ENCODE results near the gene ROBO4. TPM values are rescaled to one million over a fixed set of nuclear protein-coding genes. Genes with fewer than 3 reads are reported as not detected.

The ROBO4 gene
- total RNA-seq, 4 donors from 2014 or later = 4.5 to 11.9 (median 8.6) TPM

DNA sequence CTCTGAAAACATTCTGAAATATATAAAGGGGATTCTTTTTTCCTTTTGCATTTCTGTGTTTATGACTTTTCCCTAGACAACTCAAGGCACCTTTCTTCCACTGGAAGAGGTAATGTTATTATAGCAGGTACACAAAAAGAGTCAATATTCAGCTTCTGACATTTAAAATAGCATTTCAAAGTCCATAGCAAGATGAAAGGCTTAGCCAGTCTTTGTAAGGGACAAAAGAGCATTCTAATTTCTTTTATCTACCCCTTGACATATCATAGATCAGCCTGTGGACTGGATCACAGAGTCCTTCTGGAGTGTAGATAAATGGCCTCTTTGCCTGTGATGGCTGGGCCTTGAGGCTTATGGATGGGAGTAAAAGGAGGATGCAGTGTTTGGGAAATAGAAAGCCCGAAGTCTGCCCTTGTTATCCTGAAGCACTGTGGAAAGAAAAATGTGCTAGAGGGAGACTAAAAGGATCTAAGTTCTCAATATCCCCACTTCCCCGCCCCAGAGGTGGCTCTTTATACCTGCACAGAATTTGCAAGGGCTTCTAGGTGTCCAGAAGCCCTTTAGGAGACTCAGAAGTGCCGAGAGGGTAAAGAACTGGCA lies 39.8 kb upstream of the ROBO4 start:
- WGBS, 2 donors = 67% methylated on average over 1 to 3 of the region's 3 CpGs
- no peaks in the 10 kb centered on the region for H3K9me3 ChIP-seq
- H3K4me3 ChIP-seq = no peak overlapping the region
- peaks cover 0 to 31% (median 0%) of the 10 kb centered on the region in 4 donors for H3K27me3 ChIP-seq
- no peaks in the 10 kb centered on the region for H3K4me1 ChIP-seq
- DNase-seq = no peak
- H3K36me3 ChIP-seq = no peaks in the 10 kb centered on the region
- TF ChIP-seq POLR2A (IDR thresholded peaks at IDR 0.05) = no peak
- no peak overlapping the region for H3K27ac ChIP-seq
- intact Hi-C loops (cut with DNase I) = no loop called here

DNA sequence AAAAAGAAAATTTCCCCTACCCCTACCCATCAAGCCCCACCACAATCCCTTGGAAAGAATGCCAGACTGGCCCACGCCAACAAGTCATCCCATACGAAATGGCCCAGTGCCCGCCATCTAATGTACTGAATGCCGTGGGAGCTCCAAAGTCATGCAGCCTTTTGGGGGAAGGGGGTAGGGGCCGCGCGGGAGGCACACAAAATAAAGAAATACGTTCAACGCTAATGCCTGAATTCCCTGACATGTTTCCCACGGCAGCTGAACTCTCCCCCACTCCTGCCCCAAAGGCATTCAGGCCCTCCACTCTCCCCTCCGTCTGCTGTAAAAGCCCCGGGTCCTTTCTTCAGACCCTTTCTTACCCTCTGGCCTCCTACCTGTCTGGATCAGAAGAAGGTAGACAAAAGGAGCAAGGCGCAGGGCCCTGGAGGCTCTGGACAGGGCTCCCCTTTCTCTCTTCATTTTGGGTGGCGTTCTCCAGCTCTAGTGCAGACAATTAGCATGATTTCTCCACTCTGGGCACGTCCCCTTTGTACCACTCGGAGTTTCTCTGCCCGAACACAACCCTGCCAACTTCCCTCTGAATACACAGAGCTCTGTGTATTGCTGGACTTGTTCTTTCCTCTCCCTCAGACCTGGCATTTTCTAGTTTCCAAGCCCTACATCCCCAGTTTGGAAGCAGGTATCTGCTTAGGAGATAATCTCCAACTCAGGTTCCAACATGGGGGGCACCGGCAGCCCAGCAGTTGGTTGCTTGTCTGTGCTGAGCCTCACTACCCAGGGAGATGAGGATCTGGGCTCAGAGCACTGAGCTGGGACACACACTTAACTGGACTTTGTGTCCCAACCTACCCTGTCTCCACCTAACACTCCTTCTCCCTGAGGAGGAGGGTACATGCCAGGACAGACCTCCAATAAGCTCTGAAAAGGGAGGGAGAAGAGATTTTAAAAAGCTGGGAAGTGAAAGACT lies 38.2 kb upstream of the ROBO4 start, which contains the start of gene HEPACAM:
Gene HEPACAM (minus strand): TSS at position 500 of the 967 bp plus-strand sequence. CDS start 41 bp downstream, at position 459.
- 77 to 87% methylated on average over 18 of the region's 18 CpGs for WGBS, 2 donors
- intact Hi-C loops (cut with DNase I) = no loop called here
- no peaks in the 10 kb centered on the region for H3K4me1 ChIP-seq
- H3K9me3 ChIP-seq = no peaks in the 10 kb centered on the region
- no peaks in the 10 kb centered on the region for H3K36me3 ChIP-seq
- no peak for DNase-seq
- no peak within 1 kb of the TSS for H3K4me3 ChIP-seq
- no peak within 1 kb of the TSS for H3K27ac ChIP-seq
- H3K27me3 ChIP-seq = peaks cover 0 to 31% (median 0%) of the 10 kb centered on the region in 4 donors
- TF ChIP-seq POLR2A (IDR thresholded peaks at IDR 0.05) = no peak
- TF ChIP-seq, protein P1, sequence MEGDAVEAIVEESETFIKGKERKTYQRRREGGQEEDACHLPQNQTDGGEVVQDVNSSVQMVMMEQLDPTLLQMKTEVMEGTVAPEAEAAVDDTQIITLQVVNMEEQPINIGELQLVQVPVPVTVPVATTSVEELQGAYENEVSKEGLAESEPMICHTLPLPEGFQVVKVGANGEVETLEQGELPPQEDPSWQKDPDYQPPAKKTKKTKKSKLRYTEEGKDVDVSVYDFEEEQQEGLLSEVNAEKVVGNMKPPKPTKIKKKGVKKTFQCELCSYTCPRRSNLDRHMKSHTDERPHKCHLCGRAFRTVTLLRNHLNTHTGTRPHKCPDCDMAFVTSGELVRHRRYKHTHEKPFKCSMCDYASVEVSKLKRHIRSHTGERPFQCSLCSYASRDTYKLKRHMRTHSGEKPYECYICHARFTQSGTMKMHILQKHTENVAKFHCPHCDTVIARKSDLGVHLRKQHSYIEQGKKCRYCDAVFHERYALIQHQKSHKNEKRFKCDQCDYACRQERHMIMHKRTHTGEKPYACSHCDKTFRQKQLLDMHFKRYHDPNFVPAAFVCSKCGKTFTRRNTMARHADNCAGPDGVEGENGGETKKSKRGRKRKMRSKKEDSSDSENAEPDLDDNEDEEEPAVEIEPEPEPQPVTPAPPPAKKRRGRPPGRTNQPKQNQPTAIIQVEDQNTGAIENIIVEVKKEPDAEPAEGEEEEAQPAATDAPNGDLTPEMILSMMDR (IDR thresholded peaks at IDR 0.05) = no peak

DNA sequence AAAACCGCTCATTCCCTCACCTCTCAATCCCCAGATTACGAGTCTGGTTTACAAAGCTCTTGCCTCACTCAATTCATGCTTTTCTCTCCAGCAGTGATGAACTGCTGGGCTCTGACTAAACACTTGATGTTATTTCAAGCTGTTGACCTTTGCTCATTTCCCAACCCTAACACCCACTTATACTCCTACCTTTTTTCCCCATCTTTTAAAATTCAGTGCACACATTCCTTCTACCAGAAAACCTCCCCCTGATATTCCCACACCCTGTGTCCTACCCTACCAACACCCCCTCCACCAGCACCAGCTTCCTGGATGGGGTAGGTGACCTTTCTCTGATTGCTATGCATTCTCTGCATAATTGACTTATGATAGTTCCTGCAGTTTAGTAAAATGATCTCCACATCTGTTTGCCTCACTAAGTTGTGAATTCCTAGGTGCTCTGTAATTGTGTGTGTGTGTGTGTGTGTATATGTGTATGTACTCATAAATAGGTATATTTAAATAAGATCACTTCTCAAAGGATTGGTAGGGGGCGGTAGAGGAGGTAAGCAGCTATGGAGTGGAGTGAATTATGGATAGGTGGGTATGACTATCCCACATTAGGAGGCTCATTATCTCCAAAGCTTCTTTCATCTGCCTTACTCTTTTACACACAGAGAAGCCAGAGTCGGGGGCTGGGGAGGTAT lies 37.3 kb upstream of the ROBO4 start:
- DNase-seq = no peak

DNA sequence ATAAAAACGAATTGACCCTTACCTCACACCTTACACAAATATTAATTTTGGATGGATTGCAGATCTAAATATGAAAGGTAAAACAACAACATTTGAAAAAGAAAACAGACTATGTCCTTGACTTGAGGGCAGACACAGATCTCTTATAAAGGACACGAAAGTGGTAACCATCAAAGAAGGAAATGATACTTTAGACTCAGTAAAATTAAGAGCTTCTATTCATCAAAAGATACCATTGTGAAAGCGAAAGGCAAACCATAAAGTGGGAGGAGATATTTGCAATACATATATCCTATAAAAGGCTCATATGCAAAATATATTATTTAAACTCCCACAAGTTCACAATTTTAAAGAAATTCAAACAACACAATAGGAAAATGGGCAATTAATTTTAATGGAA lies 33.1 kb upstream of the ROBO4 start:
- Histone ChIP-seq H3K4me3 (no peak overlapping the region), H3K36me3 (no peaks in the 10 kb centered on the region), H3K27ac (no peak overlapping the region), H3K9me3 (no peaks in the 10 kb centered on the region), H3K4me1 (no peaks in the 10 kb centered on the region), H3K27me3 (peaks cover 0 to 16% (median 0%) of the 10 kb centered on the region in 4 donors)
- TF ChIP-seq, protein P1 (IDR thresholded peaks at IDR 0.05) = no peak
- no peak for TF ChIP-seq POLR2A (IDR thresholded peaks at IDR 0.05)
- intact Hi-C loops (cut with DNase I) = no loop called here
- WGBS, 2 donors = 47 to 58% methylated on average over 3 of the region's 3 CpGs
- no peak for DNase-seq

More for the DNA sequence above, 37.3 kb upstream of the ROBO4 start:
- Histone ChIP-seq H3K27ac (no peak overlapping the region), H3K27me3 (peaks cover 0 to 31% (median 0%) of the 10 kb centered on the region in 4 donors), H3K36me3 (no peaks in the 10 kb centered on the region), H3K4me1 (no peaks in the 10 kb centered on the region), H3K4me3 (no peak overlapping the region), H3K9me3 (no peaks in the 10 kb centered on the region)
- WGBS, 2 donors = 65 to 72% methylated on average over 3 to 4 of the region's 4 CpGs
- no peak for TF ChIP-seq POLR2A (IDR thresholded peaks at IDR 0.05)
- TF ChIP-seq, protein P1 (IDR thresholded peaks at IDR 0.05) = no peak
- intact Hi-C loops (cut with DNase I) = no loop called here

DNA sequence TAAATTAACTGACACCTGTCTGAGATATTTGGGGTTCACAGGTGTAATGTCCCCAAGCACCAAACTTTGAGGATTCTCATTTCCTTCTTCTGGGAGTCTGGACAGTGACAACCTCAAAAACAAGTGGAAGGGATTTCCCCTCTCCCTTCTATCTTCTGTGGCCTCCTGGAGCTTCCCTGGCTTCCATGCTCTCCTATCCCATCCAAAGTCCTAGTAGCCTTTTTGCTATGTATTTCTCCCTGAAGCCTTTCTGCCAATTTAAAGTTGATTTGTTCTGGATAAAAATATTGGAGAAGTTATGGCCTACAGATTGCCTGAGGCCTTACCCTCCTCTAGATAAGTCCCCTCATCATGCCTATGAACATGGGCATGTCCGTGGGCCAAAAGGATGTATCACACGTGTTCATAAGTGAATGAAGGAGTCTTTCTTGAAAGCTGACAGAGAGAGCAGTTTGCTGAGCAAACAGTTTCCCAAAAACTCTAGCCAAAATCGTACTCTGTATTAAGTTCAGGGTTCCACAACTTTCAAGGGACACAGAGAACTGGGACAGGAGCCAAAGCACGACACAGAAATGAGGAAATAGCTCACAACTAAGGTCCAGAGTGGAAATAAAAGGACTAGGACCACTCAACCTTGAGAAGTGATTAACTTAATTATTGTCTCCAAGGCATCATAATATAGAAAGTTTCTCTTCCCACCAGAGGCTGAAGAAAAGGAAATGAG lies 31.4 kb upstream of the ROBO4 start:
- Histone ChIP-seq H3K36me3 (no peaks in the 10 kb centered on the region), H3K9me3 (no peaks in the 10 kb centered on the region), H3K4me1 (no peaks in the 10 kb centered on the region), H3K27ac (no peak overlapping the region), H3K4me3 (no peak overlapping the region), H3K27me3 (no peaks in the 10 kb centered on the region)
- intact Hi-C loops (cut with DNase I) = no loop called here
- 35 to 49% methylated on average over 4 of the region's 4 CpGs for WGBS, 2 donors
- no peak for DNase-seq
- TF ChIP-seq, protein P1 (IDR thresholded peaks at IDR 0.05) = no peak
- TF ChIP-seq POLR2A (IDR thresholded peaks at IDR 0.05) = no peak

Measured in esophagus squamous epithelium (tissue), 5 donors.